Measurements from ENCODE around the gene BCAN.
A peak's percentile ranks its signal among the peaks of the same experiment; 100 is the strongest.

DNA sequence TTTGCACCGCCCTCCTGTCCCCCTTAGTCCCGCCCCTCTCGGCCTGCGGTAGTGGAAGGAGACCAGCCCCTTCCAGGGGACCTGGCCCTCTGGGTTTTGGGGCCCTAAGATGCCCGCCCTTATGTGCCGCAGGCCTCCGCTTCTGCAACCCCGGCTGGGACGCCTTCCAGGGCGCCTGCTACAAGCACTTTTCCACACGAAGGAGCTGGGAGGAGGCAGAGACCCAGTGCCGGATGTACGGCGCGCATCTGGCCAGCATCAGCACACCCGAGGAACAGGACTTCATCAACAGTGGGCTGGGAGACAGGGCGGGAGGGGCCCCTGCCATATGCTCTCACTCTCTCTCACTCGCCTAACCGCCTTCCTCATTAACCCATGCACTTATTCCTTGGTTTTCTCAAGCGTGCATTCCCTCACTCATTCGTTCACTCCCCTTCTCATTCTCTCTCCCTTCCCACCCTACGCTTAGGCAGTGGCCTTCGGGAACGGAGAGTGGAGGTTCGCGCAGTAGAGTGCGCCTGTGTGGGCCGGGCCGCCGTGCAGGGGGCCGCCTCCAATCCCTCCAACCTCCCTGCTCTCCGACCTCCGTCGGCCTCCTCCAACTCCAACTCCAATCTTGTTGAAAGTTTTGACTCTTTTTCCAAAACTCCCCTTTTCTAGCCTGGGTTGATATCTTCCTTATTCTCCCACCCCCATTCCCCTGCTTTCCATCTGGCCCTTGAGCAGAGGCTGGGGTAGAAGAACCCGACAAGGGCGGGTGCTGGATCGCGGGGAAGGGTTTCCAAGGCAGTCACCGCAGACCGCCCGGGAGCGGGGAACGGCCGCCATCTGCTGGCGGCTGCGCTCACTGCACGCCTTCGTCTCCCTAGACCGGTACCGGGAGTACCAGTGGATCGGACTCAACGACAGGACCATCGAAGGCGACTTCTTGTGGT is 15.2 kb downstream of the BCAN start:
- TF ChIP-seq POLR2AphosphoS5 (IDR thresholded peaks at IDR 0.05; ENCODE audit: low read depth, low read length), result no peak
- TF ChIP-seq, protein P1, sequence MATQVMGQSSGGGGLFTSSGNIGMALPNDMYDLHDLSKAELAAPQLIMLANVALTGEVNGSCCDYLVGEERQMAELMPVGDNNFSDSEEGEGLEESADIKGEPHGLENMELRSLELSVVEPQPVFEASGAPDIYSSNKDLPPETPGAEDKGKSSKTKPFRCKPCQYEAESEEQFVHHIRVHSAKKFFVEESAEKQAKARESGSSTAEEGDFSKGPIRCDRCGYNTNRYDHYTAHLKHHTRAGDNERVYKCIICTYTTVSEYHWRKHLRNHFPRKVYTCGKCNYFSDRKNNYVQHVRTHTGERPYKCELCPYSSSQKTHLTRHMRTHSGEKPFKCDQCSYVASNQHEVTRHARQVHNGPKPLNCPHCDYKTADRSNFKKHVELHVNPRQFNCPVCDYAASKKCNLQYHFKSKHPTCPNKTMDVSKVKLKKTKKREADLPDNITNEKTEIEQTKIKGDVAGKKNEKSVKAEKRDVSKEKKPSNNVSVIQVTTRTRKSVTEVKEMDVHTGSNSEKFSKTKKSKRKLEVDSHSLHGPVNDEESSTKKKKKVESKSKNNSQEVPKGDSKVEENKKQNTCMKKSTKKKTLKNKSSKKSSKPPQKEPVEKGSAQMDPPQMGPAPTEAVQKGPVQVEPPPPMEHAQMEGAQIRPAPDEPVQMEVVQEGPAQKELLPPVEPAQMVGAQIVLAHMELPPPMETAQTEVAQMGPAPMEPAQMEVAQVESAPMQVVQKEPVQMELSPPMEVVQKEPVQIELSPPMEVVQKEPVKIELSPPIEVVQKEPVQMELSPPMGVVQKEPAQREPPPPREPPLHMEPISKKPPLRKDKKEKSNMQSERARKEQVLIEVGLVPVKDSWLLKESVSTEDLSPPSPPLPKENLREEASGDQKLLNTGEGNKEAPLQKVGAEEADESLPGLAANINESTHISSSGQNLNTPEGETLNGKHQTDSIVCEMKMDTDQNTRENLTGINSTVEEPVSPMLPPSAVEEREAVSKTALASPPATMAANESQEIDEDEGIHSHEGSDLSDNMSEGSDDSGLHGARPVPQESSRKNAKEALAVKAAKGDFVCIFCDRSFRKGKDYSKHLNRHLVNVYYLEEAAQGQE (IDR thresholded peaks at IDR 0.05; ENCODE audit: insufficient read depth in 1 of 2, low read depth in 2 of 2, low read length in 2 of 2), result peak; percentile 46 to 51; a peak in 3 of 4 replicates
